Esophagus (tissue), 2 donors: ENCODE results near the gene RPS3. TPM values are rescaled to one million over a fixed set of nuclear protein-coding genes. Genes with fewer than 3 reads are reported as not detected.

Experiments
- H3K27ac ChIP-seq, 2 donors: one replicate each; pipeline ENCODE4 v1.5.1; 2013; ENCODE audit warnings: low read depth in 2 of 2, mild to moderate bottlenecking in 2 of 2, inconsistent platforms in 1 of 2, low read length in 1 of 2, moderate library complexity in 1 of 2
- H3K27me3 ChIP-seq, 2 donors: one replicate each; pipeline ENCODE4 v1.6.1; 2013; ENCODE audit warnings: low read length in 2 of 2, control low read depth in 1 of 2, mild to moderate bottlenecking in 1 of 2; ENCODE audit not compliant: insufficient read depth in 2 of 2, control insufficient read depth in 1 of 2
- H3K36me3 ChIP-seq, 2 donors: one replicate each; pipeline ENCODE4 v1.6.1; 2013; ENCODE audit warnings: low read length in 1 of 2; ENCODE audit not compliant: control insufficient read depth in 2 of 2, insufficient read depth in 2 of 2
- H3K4me1 ChIP-seq, 2 donors: one replicate each; pipeline ENCODE4 v1.6.1; 2013; ENCODE audit warnings: low read length in 1 of 2; ENCODE audit not compliant: control insufficient read depth in 2 of 2, insufficient read depth in 2 of 2
- H3K4me3 ChIP-seq, 2 donors: one replicate each; pipeline ENCODE4 v1.5.1; 2013; ENCODE audit warnings: low read length in 2 of 2, mild to moderate bottlenecking in 2 of 2, low read depth in 1 of 2, moderate library complexity in 1 of 2
- H3K9me3 ChIP-seq, 2 donors: one replicate each; pipeline ENCODE4 v1.6.1; 2013; ENCODE audit warnings: mild to moderate bottlenecking in 2 of 2, low read depth in 1 of 2, low read length in 1 of 2, moderate library complexity in 1 of 2; ENCODE audit not compliant: control insufficient read depth in 2 of 2, insufficient read depth in 1 of 2
- WGBS, 2 donors: extraction: QIAGEN DNeasy Blood & Tissue Kit; methylation state at CpG; one replicate each; pipeline ENCODE4 v1.1.7; 2013; 5-methylcytosine and 5-hydroxymethylcytosine counted together
- polyA plus RNA-seq, 2 donors: library from polyadenylated mRNA; stranded (reverse); fragments of 200-250 nt; gene quantifications; one replicate each; pipeline ENCODE4 v1.2.3, GENCODE V29; 2013
- donor health status: healthy with polysubstance abuse.
- donor health status: Bipolar disorder and iron deficiency.

RPS3 gene
- polyA plus RNA-seq, 2 donors: 1,864 to 2,574 TPM

DNA sequence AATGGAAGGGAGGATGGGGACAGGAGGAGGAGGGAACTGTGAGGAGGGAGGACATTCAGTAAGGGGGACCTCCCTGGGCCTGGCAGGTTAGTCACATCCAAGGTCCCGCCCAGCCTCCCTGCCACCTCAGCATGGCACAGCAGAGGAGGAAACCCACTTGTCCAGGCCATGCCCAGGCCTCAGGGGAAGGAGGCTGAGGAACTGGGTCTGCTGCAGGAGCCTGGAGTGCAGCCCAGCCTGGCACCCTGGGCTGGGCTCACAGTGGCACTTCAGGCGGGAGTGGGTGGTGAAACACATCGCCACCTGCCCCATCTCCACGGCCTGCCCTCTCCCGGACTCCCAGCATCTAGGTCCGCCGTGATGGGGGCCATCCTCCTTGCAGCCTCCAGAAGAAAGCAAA is 50.9 kb downstream of the RPS3 start:
- H3K4me3 ChIP-seq: no peak overlapping the region
- no peaks in the 10 kb centered on the region for H3K27me3 ChIP-seq
- H3K36me3 ChIP-seq: no peaks in the 10 kb centered on the region
- WGBS, 2 donors: 65 to 74% methylated on average over 7 of the region's 7 CpGs
- H3K4me1 ChIP-seq: no peaks in the 10 kb centered on the region
- H3K9me3 ChIP-seq: no peaks in the 10 kb centered on the region
- H3K27ac ChIP-seq: no peak overlapping the region

DNA sequence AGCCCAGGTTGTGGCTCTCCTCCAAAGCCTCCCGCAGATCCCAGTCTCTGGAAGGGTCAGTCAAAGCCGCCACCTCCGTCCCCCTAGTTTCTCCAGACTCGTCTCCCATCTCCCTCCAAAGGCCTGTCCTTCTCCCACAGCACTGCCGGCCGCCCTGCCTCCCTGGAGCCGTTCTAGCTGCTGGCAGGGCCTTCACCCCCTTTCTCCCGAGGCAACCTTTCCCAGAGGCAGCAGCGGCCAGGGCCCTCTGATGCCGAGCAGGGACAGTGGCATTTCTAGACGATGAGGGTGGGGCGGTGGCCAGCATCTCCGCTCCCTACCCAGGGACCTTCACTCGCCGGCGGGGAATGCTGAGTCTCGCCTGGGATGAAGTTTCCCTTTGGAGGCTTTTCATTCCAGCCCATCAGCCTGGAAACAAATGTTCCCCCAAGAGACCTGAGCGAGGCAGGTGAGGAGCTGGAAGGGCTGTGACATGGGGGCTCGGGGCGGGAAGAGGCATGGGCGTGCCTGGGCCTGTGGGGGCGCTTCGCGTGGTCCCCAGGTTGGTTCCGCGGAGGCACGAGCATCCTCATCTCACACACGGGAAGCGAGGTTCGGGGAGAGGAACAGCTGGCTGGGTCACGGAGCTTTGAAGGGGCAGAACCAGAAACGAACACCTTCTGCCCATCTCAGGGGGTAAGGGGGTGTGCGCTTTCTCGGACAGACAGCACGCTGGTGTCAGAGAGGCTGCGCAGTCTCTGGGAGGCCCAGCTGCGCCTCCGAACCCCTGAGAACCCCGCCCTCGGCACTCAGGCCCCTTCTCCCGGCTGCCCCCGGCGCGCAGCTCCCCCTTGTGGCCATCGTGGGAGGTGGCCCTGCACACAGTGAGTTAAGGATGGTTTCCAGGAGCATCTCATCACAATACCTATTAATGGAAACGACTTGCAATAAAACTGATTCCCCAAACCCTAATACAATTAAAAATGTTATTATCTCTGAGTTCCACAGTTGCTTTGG is 51.8 kb downstream of the RPS3 start:
- H3K9me3 ChIP-seq: no peaks in the 10 kb centered on the region
- no peaks in the 10 kb centered on the region for H3K4me1 ChIP-seq
- WGBS, 2 donors: 66 to 73% methylated on average over 44 to 46 of the region's 46 CpGs
- no peaks in the 10 kb centered on the region for H3K27me3 ChIP-seq
- H3K4me3 ChIP-seq: no peak overlapping the region
- no peak overlapping the region for H3K27ac ChIP-seq
- H3K36me3 ChIP-seq: no peaks in the 10 kb centered on the region

DNA sequence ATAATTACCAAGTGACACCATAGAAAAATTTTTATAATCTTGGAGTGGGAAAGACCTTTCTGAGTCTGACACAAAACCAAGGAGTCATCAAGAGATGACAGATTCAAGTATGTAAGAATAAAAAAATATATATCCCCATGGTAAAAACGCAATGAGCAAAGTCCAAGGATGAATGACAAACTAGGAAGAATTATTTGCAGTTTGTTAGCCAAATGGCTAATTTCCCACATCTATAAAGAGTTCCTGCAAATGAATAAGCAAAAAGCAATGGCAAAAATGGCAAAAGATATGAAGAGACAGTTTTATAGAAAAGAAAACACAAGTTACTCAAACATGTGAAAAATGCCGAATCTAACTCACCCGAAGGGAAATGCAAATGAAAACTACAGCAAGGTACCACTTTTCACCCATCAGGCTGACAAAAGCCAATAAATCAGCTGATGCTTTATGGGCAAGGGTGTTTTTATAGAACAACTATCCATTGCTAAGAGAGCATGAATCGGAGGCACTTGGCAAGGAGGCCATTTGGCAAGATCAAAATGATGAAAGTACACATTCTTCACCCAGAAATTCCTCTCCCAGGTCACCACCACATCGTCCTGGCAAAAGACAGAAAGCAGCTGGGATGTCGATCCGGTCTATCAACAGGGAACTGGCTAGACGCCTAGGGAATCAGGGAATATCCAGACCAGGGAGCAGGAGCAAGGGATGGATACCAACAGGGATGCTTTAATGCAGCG is 54.8 kb downstream of the RPS3 start:
- H3K27me3 ChIP-seq: no peaks in the 10 kb centered on the region
- no peak overlapping the region for H3K27ac ChIP-seq
- 57 to 59% methylated on average over 9 of the region's 9 CpGs for WGBS, 2 donors
- no peaks in the 10 kb centered on the region for H3K4me1 ChIP-seq
- H3K4me3 ChIP-seq: no peak overlapping the region
- no peaks in the 10 kb centered on the region for H3K36me3 ChIP-seq
- no peaks in the 10 kb centered on the region for H3K9me3 ChIP-seq

DNA sequence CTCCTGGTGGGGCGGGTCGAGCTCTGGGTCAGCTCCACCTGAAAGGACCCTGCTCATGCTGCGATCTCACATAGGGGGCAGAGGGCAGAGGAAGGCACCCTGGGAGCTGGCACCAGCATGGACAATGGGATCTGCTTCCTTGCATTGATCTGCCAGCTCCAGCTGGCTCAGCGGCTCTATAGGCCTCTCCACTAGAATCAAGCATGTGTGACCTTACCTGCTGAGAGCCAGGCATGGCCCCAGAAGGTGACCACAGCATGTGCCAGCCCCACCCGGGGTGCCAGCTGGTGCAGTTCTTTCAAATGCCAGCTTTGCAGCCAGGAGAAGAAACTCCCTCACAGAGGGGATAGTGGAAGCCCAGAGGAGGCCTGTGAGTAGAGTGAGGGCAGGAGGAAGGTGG is 55.7 kb downstream of the RPS3 start:
- Histone ChIP-seq H3K9me3 (no peaks in the 10 kb centered on the region), H3K4me3 (no peak overlapping the region), H3K27me3 (no peaks in the 10 kb centered on the region), H3K4me1 (no peaks in the 10 kb centered on the region), H3K36me3 (no peaks in the 10 kb centered on the region), H3K27ac (no peak overlapping the region)
- WGBS, 2 donors: 71 to 78% methylated on average over 5 of the region's 5 CpGs

Other genes with a start within 250 kb of the RPS3 start
- gene SLCO2B1, start 248.4 kb upstream of the RPS3 start, polyA plus RNA-seq: 1 to 10 TPM; 5.6 to 5.7 TPM
- gene TPBGL, start 158.7 kb upstream of the RPS3 start, polyA plus RNA-seq: under 1 TPM in 1 of 2 donors, not detected in 1; 0.02 TPM
- gene ARRB1, start 47.9 kb upstream of the RPS3 start, polyA plus RNA-seq: 1 to 10 TPM; 4.9 to 5.0 TPM
- gene KLHL35, start 33.7 kb downstream of the RPS3 start, polyA plus RNA-seq: under 1 TPM; 0.24 to 0.39 TPM
- 1 to 10 TPM; 1.9 to 3.0 TPM for gene GDPD5, start 126.4 kb downstream of the RPS3 start, polyA plus RNA-seq
- 10 to 100 TPM; 20.0 to 27.1 TPM for gene SERPINH1, start 162.7 kb downstream of the RPS3 start, polyA plus RNA-seq